GM18505 (cell line): ENCODE data around the gene RIMOC1.

Source experiments
- ATAC-seq: cut with Tn5 transposase; IDR thresholded peaks from one replicate; pipeline ENCODE4 v1.9.1; 2021; ENCODE audit not compliant: unreplicated experiment
- POLR2A ChIP-seq: IDR thresholded peaks from 4 replicates; pipeline ENCODE4 v1.6.1; 2011; ENCODE audit warnings: borderline replicate concordance; ENCODE audit not compliant: insufficient read depth, insufficient read length; ENCODE audit errors: extremely low read depth

Gene RIMOC1

DNA sequence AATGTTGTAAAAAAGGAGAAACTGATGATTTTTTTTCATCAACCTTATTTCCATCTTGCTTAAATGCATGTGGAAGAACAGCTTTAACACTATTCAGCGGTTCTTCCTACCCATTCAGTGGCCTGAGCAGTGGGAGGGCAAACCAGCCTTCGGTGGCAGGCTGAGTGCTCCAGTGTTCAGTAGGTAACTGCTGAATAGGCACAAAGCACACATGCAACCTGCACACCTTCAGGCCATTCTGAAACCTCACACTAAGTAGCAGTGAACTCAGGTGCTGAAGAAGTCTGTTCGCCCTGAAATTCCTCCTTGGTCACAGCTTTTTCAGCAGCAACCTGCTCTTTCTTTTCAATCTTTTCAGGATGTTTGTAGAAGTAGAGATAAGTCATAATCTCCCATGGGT, 47.1 kb downstream of the RIMOC1 start:
- TF ChIP-seq POLR2A = no peak
- no peak for ATAC-seq
